B cell (primary cell): ENCODE data around the gene IL36G. TPM values are rescaled to one million over a fixed set of nuclear protein-coding genes. Genes with fewer than 3 reads are reported as not detected.

Source experiments
- ATAC-seq: fragments of 200-7000 bp; cut with Tn5 transposase; one replicate; pipeline ENCODE4 v1.10.0; 2021; ENCODE audit warnings: low read depth, mild to moderate bottlenecking, moderate number of reproducible peaks, moderate library complexity
- CTCF ChIA-PET: fragments of 350-600 bp; sonication (Branson Sonifier 250); formaldehyde crosslinking; loops from one replicate; lab custom pipeline; 2021; ENCODE audit warnings: antibody characterized with exemption, inconsistent platforms; lab: Charles Lee
- POLR2A ChIA-PET: fragments of 350-600 bp; sonication (Branson Sonifier 250); formaldehyde crosslinking; loops from one replicate; lab custom pipeline; 2021; ENCODE audit warnings: antibody characterized with exemption; lab: Charles Lee
- DNase-seq: peaks from one replicate; pipeline ENCODE4 v3.0.0; 2013
- H2AFZ ChIP-seq: 2 replicates; pipeline ENCODE4 v1.6.1; 2012; ENCODE audit warnings: mild to moderate bottlenecking, low read depth, low read length; ENCODE audit not compliant: insufficient read depth, poor library complexity, severe bottlenecking
- H3K27ac ChIP-seq, 2 donors: 1 replicate in 1 of 2; 2 replicates in 1 of 2; pipeline ENCODE4 v1.5.1; 2012 to 2013; ENCODE audit warnings: low read length in 2 of 2, mild to moderate bottlenecking in 2 of 2, moderate library complexity in 1 of 2
- H3K27me3 ChIP-seq, 4 experiments: fragments of 200-600 bp in 1 of 4; sonication (generic) in 1 of 4; replicated peaks in 1 of 4; 1 replicate in 2 of 4; 2 replicates in 2 of 4; pipeline versions ENCODE4 v1.6.1 to v1.7.0; 2013 to 2016; ENCODE audit warnings: low read length in 3 of 4, mild to moderate bottlenecking in 2 of 4, mixed read lengths in 1 of 4, moderate library complexity in 1 of 4; ENCODE audit not compliant: insufficient read depth in 4 of 4, control insufficient read depth in 3 of 4; ENCODE audit errors: control extremely low read depth in 1 of 4
- H3K36me3 ChIP-seq, 2 experiments: replicated peaks in 1 of 2; 1 replicate in 1 of 2; 2 replicates in 1 of 2; pipeline versions ENCODE4 v1.6.1 to v1.7.1; 2013; ENCODE audit warnings: low read length in 1 of 2; ENCODE audit not compliant: insufficient read depth in 2 of 2, control insufficient read depth in 1 of 2; ENCODE audit errors: control extremely low read depth in 1 of 2, extremely low read depth in 1 of 2
- H3K4me1 ChIP-seq, 2 donors: fragments of 200-600 bp in 1 of 2; sonication (generic) in 1 of 2; 1 replicate in 1 of 2; 2 replicates in 1 of 2; pipeline versions ENCODE4 v1.5.1 to v1.6.1; 2013 to 2017; ENCODE audit warnings: low read length in 2 of 2; ENCODE audit not compliant: control insufficient read depth in 2 of 2, insufficient read depth in 2 of 2
- H3K4me2 ChIP-seq: replicated peaks from 2 replicates; pipeline ENCODE3; 2012; ENCODE audit warnings: mild to moderate bottlenecking, low read depth, low read length; ENCODE audit not compliant: poor library complexity, severe bottlenecking
- H3K4me3 ChIP-seq, 5 experiments: fragments of 200-600 bp in 1 of 5; sonication (generic) in 1 of 5; 1 replicate in 3 of 5; 2 replicates in 2 of 5; pipeline versions ENCODE4 v1.5.1 to v1.7.0; 2011 to 2016; ENCODE audit warnings: low read length in 4 of 5, mild to moderate bottlenecking in 4 of 5, low read depth in 2 of 5, control low read depth in 1 of 5, moderate library complexity in 1 of 5; ENCODE audit not compliant: insufficient read depth in 1 of 5; ENCODE audit errors: control extremely low read depth in 1 of 5, extremely low read depth in 1 of 5
- H3K79me2 ChIP-seq: fragments of 200-600 bp; sonication (generic); one replicate; pipeline ENCODE4 v1.6.0; 2016; ENCODE audit warnings: low read length; ENCODE audit not compliant: control insufficient read depth, insufficient read depth
- H3K9ac ChIP-seq: fragments of 200-600 bp; sonication (generic); 2 replicates; pipeline ENCODE4 v1.6.1; 2017; ENCODE audit warnings: mild to moderate bottlenecking, low read length, moderate library complexity
- H3K9me3 ChIP-seq, 3 donors: one replicate each; pipeline versions ENCODE4 v1.6.1 to v1.7.1; 2013; ENCODE audit warnings: low read length in 2 of 3; ENCODE audit not compliant: control insufficient read depth in 2 of 3, insufficient read depth in 1 of 3; ENCODE audit errors: control extremely low read depth in 1 of 3
- H4K20me1 ChIP-seq: 2 replicates; pipeline ENCODE4 v1.6.0; 2012; ENCODE audit warnings: mild to moderate bottlenecking, low read length; ENCODE audit not compliant: insufficient read depth, control insufficient read depth, poor library complexity, severe bottlenecking
- H3K27ac Mint-ChIP-seq: one replicate; pipeline ENCODE4 v1.8.0; 2021; ENCODE audit warnings: mixed read lengths
- H3K27me3 Mint-ChIP-seq: one replicate; pipeline ENCODE4 v1.8.0; 2021; ENCODE audit warnings: mixed read lengths
- H3K4me1 Mint-ChIP-seq: one replicate; pipeline ENCODE4 v1.8.0; 2021; ENCODE audit warnings: mixed read lengths
- H3K4me3 Mint-ChIP-seq: one replicate; pipeline ENCODE4 v1.8.0; 2021; ENCODE audit warnings: mixed read lengths
- H3K9me3 Mint-ChIP-seq: one replicate; pipeline ENCODE4 v1.8.0; 2022; ENCODE audit warnings: mixed read lengths; ENCODE audit not compliant: insufficient read depth
- EZH2 ChIP-seq: IDR thresholded peaks from 2 replicates; pipeline ENCODE4 v1.6.1; 2012; ENCODE audit warnings: borderline replicate concordance, low read depth, mild to moderate bottlenecking, moderate library complexity, low read length; ENCODE audit not compliant: insufficient read depth, poor library complexity, severe bottlenecking
- WGBS: methylation state at CpG from one replicate; pipeline ENCODE4 v1.1.5; 2013; ENCODE audit warnings: missing lambda C conversion rate; ENCODE audit not compliant: insufficient coverage; 5-methylcytosine and 5-hydroxymethylcytosine counted together
- intact Hi-C: fragments of 100-400 bp; cut with micrococcal nuclease; formaldehyde crosslinking; loops from one replicate; pipeline ENCODE4 v1.10.0; 2022
- polyA plus RNA-seq: library from polyadenylated mRNA; depleted of rRNA; stranded (reverse); fragments of >200 nt; gene quantifications from 2 replicates; pipeline ENCODE4 v1.2.3, GENCODE V29; 2012
- total RNA-seq, 2 donors: library from RNA; stranded (reverse); fragments of 120-200 nt in 1 of 2; gene quantifications; 1 replicate in 1 of 2; 2 replicates in 1 of 2; pipeline versions ENCODE4 v1.2.3 to v1.2.4, GENCODE V29; 2013 to 2022
- TF ChIP-seq, protein P1 (sequence below): fragments of 200-600 bp; IDR thresholded peaks from one replicate; pipeline ENCODE4 v1.8.0; 2022; ENCODE audit warnings: antibody characterized with exemption, mild to moderate bottlenecking

The IL36G gene
- total and polyA plus RNA-seq, 2 donors (not counting 1 experiment from before 2014, with no cell fraction given) = not detected

DNA sequence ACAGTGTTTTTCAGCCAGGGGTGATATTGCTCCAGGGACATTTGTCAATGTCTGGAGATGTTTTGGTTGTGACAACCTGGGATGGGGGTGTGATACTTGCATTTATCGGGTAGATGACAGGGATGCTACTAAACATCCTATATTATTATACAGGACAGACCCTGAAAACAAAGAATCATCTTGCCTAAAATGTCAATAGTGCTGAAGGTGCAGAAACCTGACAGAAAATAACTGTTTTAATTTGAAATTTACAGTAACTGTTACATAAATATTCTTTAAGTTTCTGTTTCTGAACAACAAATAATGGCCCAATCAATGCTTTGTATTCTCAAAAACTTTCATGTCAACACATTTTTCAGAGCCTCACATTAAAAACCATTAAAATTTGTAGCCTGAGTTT lies 29.4 kb downstream of the IL36G start:
- no peak overlapping the region for H3K4me2 ChIP-seq
- no peaks in the 10 kb centered on the region for H3K4me1 ChIP-seq
- no peaks in the 10 kb centered on the region for H3K79me2 ChIP-seq
- peaks cover 43% of the 10 kb centered on the region for H3K27me3 Mint-ChIP-seq
- POLR2A ChIA-PET = no interaction called here
- H3K9me3 Mint-ChIP-seq = no peaks in the 10 kb centered on the region
- no peak overlapping the region for H3K27ac ChIP-seq
- intact Hi-C loops = no loop called here
- CTCF ChIA-PET = no interaction called here
- no peaks in the 10 kb centered on the region for H3K36me3 ChIP-seq
- no peaks in the 10 kb centered on the region for H4K20me1 ChIP-seq
- no peak overlapping the region for H3K4me3 Mint-ChIP-seq
- no CpG with 5 or more reads among the region's 1 CpG for WGBS
- H3K9ac ChIP-seq = no peak overlapping the region
- no peaks in the 10 kb centered on the region for H3K4me1 Mint-ChIP-seq
- no peak for ATAC-seq
- H2AFZ ChIP-seq = no peak overlapping the region
- H3K9me3 ChIP-seq = no peaks in the 10 kb centered on the region
- no peak for DNase-seq
- no peak overlapping the region for H3K27ac Mint-ChIP-seq
- TF ChIP-seq EZH2 = no peak
- TF ChIP-seq, protein P1, sequence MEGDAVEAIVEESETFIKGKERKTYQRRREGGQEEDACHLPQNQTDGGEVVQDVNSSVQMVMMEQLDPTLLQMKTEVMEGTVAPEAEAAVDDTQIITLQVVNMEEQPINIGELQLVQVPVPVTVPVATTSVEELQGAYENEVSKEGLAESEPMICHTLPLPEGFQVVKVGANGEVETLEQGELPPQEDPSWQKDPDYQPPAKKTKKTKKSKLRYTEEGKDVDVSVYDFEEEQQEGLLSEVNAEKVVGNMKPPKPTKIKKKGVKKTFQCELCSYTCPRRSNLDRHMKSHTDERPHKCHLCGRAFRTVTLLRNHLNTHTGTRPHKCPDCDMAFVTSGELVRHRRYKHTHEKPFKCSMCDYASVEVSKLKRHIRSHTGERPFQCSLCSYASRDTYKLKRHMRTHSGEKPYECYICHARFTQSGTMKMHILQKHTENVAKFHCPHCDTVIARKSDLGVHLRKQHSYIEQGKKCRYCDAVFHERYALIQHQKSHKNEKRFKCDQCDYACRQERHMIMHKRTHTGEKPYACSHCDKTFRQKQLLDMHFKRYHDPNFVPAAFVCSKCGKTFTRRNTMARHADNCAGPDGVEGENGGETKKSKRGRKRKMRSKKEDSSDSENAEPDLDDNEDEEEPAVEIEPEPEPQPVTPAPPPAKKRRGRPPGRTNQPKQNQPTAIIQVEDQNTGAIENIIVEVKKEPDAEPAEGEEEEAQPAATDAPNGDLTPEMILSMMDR = no peak
- no peak overlapping the region for H3K4me3 ChIP-seq
- H3K27me3 ChIP-seq = no peaks in the 10 kb centered on the region

DNA sequence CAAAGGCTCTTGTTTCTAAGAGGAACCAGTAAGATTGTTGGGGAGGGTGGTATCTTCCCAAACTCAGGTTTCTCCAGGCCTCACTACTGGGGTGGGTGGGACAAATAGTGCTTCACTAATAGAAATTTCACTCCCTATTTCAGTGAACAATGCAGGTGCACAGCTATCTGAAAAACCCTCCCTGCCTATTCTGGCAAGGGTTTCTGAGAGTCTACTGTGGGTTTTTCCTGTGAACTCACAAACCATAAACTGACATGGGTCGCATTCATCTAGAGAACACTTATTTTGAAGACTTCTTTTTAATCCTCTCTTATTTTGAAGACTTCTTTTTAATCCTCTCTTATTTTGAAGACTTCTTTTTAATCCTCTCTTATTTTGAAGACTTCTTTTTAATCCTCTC lies 31.8 kb downstream of the IL36G start:
- no peaks in the 10 kb centered on the region for H3K27me3 ChIP-seq
- H3K4me1 Mint-ChIP-seq = no peaks in the 10 kb centered on the region
- peaks cover 33% of the 10 kb centered on the region for H3K27me3 Mint-ChIP-seq
- H3K27ac ChIP-seq = no peak overlapping the region
- no peak for DNase-seq
- ChIA-PET CTCF (no interaction called here), POLR2A (no interaction called here)
- H3K4me2 ChIP-seq = no peak overlapping the region
- TF ChIP-seq, protein P1 = no peak
- no peak for TF ChIP-seq EZH2
- intact Hi-C loops = no loop called here
- H3K4me3 ChIP-seq = no peak overlapping the region
- H4K20me1 ChIP-seq = no peaks in the 10 kb centered on the region
- H3K27ac Mint-ChIP-seq = no peak overlapping the region
- H3K79me2 ChIP-seq = no peaks in the 10 kb centered on the region
- no peaks in the 10 kb centered on the region for H3K4me1 ChIP-seq
- no CpG with 5 or more reads among the region's 1 CpG for WGBS
- ATAC-seq = no peak
- no peaks in the 10 kb centered on the region for H3K9me3 ChIP-seq
- H3K9ac ChIP-seq = no peak overlapping the region
- H3K36me3 ChIP-seq = no peaks in the 10 kb centered on the region
- no peak overlapping the region for H2AFZ ChIP-seq
- H3K4me3 Mint-ChIP-seq = no peak overlapping the region
- no peaks in the 10 kb centered on the region for H3K9me3 Mint-ChIP-seq
